Renal cortical epithelial cell (primary cell): Measurements from ENCODE around the gene IGFL4. TPM values are rescaled to one million over a fixed set of nuclear protein-coding genes. Genes with fewer than 3 reads are reported as not detected.
A peak's percentile ranks its signal among the peaks of the same experiment; 100 is the strongest.

Experiments used
- DNase-seq: peaks from one replicate; pipeline ENCODE4 v3.0.0-alpha.2; 2011; ENCODE audit warnings: low read depth
- total RNA-seq: library from RNA; depleted of rRNA; stranded (reverse); fragments of >200 nt; gene quantifications from 2 replicates; pipeline ENCODE4 v1.2.3, GENCODE V29; 2014

Gene IGFL4
- total RNA-seq, 1 donor from 2014 or later, result not detected

DNA sequence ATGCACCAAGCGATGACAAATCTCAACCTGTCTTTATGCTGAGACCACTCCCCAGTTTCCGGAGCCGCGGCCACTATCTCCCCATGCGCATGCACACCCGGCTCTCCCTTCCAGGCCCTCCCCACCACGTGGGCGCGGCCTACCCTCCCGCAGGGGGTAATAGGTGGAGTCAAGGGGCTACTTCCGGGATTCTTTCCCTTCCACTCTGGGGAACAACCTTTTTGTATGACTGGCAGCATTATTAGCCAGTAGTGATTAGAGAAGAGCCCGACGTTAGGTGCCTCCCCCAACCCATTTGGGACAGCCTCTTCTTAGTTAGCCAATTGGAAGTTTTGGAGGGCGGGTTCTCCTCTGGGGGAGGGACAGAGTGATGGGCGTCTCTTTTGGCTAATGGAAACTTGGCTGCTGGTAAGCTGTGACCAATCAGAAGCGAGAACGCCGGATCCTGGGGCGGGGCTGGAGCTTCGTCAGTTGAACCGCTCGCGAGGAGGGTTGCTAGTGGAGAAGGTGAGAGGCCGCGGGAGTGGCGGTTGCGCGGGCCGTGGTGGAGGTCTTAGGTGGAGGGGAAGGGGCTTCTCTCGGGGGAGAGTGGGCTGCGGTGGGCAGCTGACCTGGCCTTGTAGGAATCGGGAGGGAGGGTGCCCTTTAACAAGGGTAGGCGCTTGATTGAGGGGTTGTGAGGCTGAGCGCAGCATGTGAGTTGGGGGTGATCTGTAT is 45.6 kb downstream of the IGFL4 start, which contains the start of gene CCDC61:
TSS of gene CCDC61 (plus strand) at position 470 of the 717 bp plus-strand sequence. CDS start 7,552 bp downstream, outside the sequence.
- peak; percentile 99 for DNase-seq

- DNase-seq, result no peak
Observed at GRCh38 chr19:45994456-45994997, 46.3 kb downstream of the IGFL4 start.

- DNase-seq, result no peak
Observed at GRCh38 chr19:45990113-45990728, 50.6 kb downstream of the IGFL4 start.

Other genes with a start within 250 kb of the IGFL4 start
- 24.0 and 37.0 TPM in 2 replicates for gene DMWD, start 248.2 kb downstream of the IGFL4 start, total RNA-seq
- gene RSPH6A, start 225.7 kb downstream of the IGFL4 start, total RNA-seq, result 0.10 TPM in 1 of 2 replicates, not detected in the other
- 16.3 and 55.0 TPM in 2 replicates for gene SYMPK, start 177.9 kb downstream of the IGFL4 start, total RNA-seq
- 0.52 and 1.5 TPM in 2 replicates for gene FOXA3, start 176.7 kb downstream of the IGFL4 start, total RNA-seq
- 23.1 and 27.6 TPM in 2 replicates for gene IRF2BP1, start 154.9 kb downstream of the IGFL4 start, total RNA-seq
- gene MYPOP, start 138.4 kb downstream of the IGFL4 start, total RNA-seq, result 0.69 and 2.5 TPM in 2 replicates
- gene NANOS2, start 126.2 kb downstream of the IGFL4 start, total RNA-seq, result not detected in 2 replicates
- under 0.01 TPM in 1 of 2 replicates, not detected in the other for gene NOVA2, start 67.1 kb downstream of the IGFL4 start, total RNA-seq
- gene CCDC61, start 45.5 kb downstream of the IGFL4 start, total RNA-seq, result 6.1 and 7.5 TPM in 2 replicates
- gene PGLYRP1, start 17.9 kb downstream of the IGFL4 start, total RNA-seq, result not detected in 2 replicates
- not detected in 2 replicates for gene IGFL3, start 83.7 kb upstream of the IGFL4 start, total RNA-seq
- gene IGFL2, start 107.2 kb upstream of the IGFL4 start, total RNA-seq, result not detected in 2 replicates
- gene IGFL1, start 188.7 kb upstream of the IGFL4 start, total RNA-seq, result 3.8 TPM in 1 of 2 replicates, not detected in the other